Peyer's patch (tissue), 4 donors: Measurements from ENCODE around the gene PLEKHH1.

Experiments
- CTCF ChIP-seq, 6 experiments: fragments of 450-650 bp in 4 of 6; fragments of 200-600 bp in 2 of 6; sonication (generic) in 1 of 6; IDR thresholded peaks; one replicate each; pipeline ENCODE4 v1.5.1; 2017 to 2019; ENCODE audit warnings: antibody characterized with exemption in 6 of 6, mild to moderate bottlenecking in 3 of 6, moderate library complexity in 1 of 6
- POLR2A ChIP-seq, 2 donors: fragments of 450-650 bp; IDR thresholded peaks; one replicate each; pipeline ENCODE4 v1.5.1; 2017; ENCODE audit warnings: antibody characterized with exemption in 2 of 2, mild to moderate bottlenecking in 2 of 2, moderate library complexity in 2 of 2

GRCh38 chr14:67497216-67497615, 35.9 kb upstream of the PLEKHH1 start:
- TF ChIP-seq CTCF (IDR thresholded peaks at IDR 0.05) = no peak
- no peak for TF ChIP-seq POLR2A (IDR thresholded peaks at IDR 0.05)
